Glutamatergic neuron (in vitro differentiated cells): ENCODE measurements around the gene RIN2. TPM values are rescaled to one million over a fixed set of nuclear protein-coding genes. Genes with fewer than 3 reads are reported as not detected.

Source experiments
- DNase-seq: peaks from one replicate; pipeline ENCODE4 v3.0.0; 2022
- H3K27ac Mint-ChIP-seq: one replicate; pipeline ENCODE4 v1.8.0; 2020; ENCODE audit warnings: mild to moderate bottlenecking, mixed read lengths, inconsistent platforms; ENCODE audit not compliant: unreplicated experiment
- H3K27me3 Mint-ChIP-seq: one replicate; pipeline ENCODE4 v1.8.0; 2020; ENCODE audit warnings: mild to moderate bottlenecking, moderate library complexity, mixed read lengths, inconsistent platforms; ENCODE audit not compliant: unreplicated experiment
- H3K36me3 Mint-ChIP-seq: one replicate; pipeline ENCODE4 v1.8.0; 2020; ENCODE audit warnings: mild to moderate bottlenecking, mixed read lengths, inconsistent platforms; ENCODE audit not compliant: unreplicated experiment
- H3K4me1 Mint-ChIP-seq: one replicate; pipeline ENCODE4 v1.8.0; 2020; ENCODE audit warnings: mild to moderate bottlenecking, low read depth, mixed read lengths, inconsistent platforms; ENCODE audit not compliant: unreplicated experiment
- H3K4me3 Mint-ChIP-seq: one replicate; pipeline ENCODE4 v1.8.0; 2020; ENCODE audit warnings: mild to moderate bottlenecking, mixed read lengths, inconsistent platforms; ENCODE audit not compliant: unreplicated experiment
- H3K9me3 Mint-ChIP-seq: one replicate; pipeline ENCODE4 v1.8.0; 2020; ENCODE audit warnings: mild to moderate bottlenecking, moderate library complexity, mixed read lengths, inconsistent platforms; ENCODE audit not compliant: unreplicated experiment
- total RNA-seq: library from RNA; stranded (reverse); fragmentation: NEBNext Ultra II Directional; extraction: Animal tissue kit (Norgen Biotek cat#: 25700); gene quantifications from one replicate; pipeline ENCODE4 v1.2.1, GENCODE V29; 2021; ENCODE audit not compliant: unreplicated experiment
- TF ChIP-seq, protein P1 (sequence below): fragments of 200-600 bp; sonication (generic); IDR thresholded peaks from one replicate; pipeline ENCODE4 v1.5.0; 2021; ENCODE audit not compliant: partially characterized antibody, unreplicated experiment

The RIN2 gene
- total RNA-seq, 1 donor from 2014 or later, result 108 TPM

DNA sequence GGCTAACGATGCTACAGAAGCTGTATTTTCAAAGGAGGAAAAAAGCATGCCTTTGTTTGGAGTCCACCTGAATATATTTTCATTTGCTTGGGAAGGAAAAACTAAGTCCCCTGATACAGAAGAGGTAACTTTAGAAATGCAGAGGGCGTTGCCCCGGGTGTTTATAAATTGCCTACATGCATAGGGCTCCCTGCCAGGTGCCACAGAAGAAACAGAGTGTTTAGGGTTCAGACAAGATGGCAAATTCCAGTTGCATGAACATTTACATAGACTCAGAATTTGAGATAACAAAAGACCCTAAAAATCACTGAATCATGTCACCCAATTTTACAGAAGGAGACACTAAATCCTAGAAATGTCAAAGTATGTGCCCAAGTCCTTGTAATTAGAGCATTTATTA lies 19.9 kb downstream of the RIN2 start:
- no peak for DNase-seq
- TF ChIP-seq, protein P1, sequence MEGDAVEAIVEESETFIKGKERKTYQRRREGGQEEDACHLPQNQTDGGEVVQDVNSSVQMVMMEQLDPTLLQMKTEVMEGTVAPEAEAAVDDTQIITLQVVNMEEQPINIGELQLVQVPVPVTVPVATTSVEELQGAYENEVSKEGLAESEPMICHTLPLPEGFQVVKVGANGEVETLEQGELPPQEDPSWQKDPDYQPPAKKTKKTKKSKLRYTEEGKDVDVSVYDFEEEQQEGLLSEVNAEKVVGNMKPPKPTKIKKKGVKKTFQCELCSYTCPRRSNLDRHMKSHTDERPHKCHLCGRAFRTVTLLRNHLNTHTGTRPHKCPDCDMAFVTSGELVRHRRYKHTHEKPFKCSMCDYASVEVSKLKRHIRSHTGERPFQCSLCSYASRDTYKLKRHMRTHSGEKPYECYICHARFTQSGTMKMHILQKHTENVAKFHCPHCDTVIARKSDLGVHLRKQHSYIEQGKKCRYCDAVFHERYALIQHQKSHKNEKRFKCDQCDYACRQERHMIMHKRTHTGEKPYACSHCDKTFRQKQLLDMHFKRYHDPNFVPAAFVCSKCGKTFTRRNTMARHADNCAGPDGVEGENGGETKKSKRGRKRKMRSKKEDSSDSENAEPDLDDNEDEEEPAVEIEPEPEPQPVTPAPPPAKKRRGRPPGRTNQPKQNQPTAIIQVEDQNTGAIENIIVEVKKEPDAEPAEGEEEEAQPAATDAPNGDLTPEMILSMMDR, result no peak
- peaks cover 48% of the 10 kb centered on the region for H3K4me1 Mint-ChIP-seq
- H3K9me3 Mint-ChIP-seq, result no peaks in the 10 kb centered on the region
- H3K27ac Mint-ChIP-seq, result no peak overlapping the region
- no peak overlapping the region for H3K4me3 Mint-ChIP-seq
- no peaks in the 10 kb centered on the region for H3K27me3 Mint-ChIP-seq
- H3K36me3 Mint-ChIP-seq, result no peaks in the 10 kb centered on the region

GRCh38 chr20:19778404-19778803 lies 20.3 kb downstream of the RIN2 start:
- no peak overlapping the region for H3K27ac Mint-ChIP-seq
- TF ChIP-seq, protein P1, result no peak
- H3K4me3 Mint-ChIP-seq, result no peak overlapping the region
- H3K36me3 Mint-ChIP-seq, result no peaks in the 10 kb centered on the region
- peaks cover 1% of the 10 kb centered on the region for H3K9me3 Mint-ChIP-seq
- DNase-seq, result no peak
- H3K27me3 Mint-ChIP-seq, result no peaks in the 10 kb centered on the region
- H3K4me1 Mint-ChIP-seq, result peaks cover 45% of the 10 kb centered on the region

GRCh38 chr20:19779634-19780033 lies 21.6 kb downstream of the RIN2 start:
- H3K4me1 Mint-ChIP-seq, result peaks cover 48% of the 10 kb centered on the region
- peaks cover 2% of the 10 kb centered on the region for H3K27me3 Mint-ChIP-seq
- H3K27ac Mint-ChIP-seq, result peak overlapping the region; percentile 50
- no peaks in the 10 kb centered on the region for H3K36me3 Mint-ChIP-seq
- peaks cover 2% of the 10 kb centered on the region for H3K9me3 Mint-ChIP-seq
- TF ChIP-seq, protein P1, result no peak
- H3K4me3 Mint-ChIP-seq, result no peak overlapping the region
- DNase-seq, result no peak

GRCh38 chr20:19780261-19780660 lies 22.2 kb downstream of the RIN2 start:
- TF ChIP-seq, protein P1, result no peak
- Mint-ChIP-seq H3K4me1 (peaks cover 54% of the 10 kb centered on the region), H3K4me3 (no peak overlapping the region), H3K9me3 (peaks cover 2% of the 10 kb centered on the region), H3K36me3 (no peaks in the 10 kb centered on the region), H3K27me3 (peaks cover 3% of the 10 kb centered on the region), H3K27ac (peak overlapping the region; percentile 81)
- DNase-seq, result no peak

GRCh38 chr20:19781235-19781634 lies 23.2 kb downstream of the RIN2 start:
- TF ChIP-seq, protein P1, result no peak
- H3K36me3 Mint-ChIP-seq, result no peaks in the 10 kb centered on the region
- H3K9me3 Mint-ChIP-seq, result peaks cover 4% of the 10 kb centered on the region
- H3K4me1 Mint-ChIP-seq, result peaks cover 62% of the 10 kb centered on the region
- H3K27ac Mint-ChIP-seq, result peak overlapping the region; percentile 74
- peaks cover 3% of the 10 kb centered on the region for H3K27me3 Mint-ChIP-seq
- DNase-seq, result no peak
- no peak overlapping the region for H3K4me3 Mint-ChIP-seq
